ENCODE data around the gene HHIP. TPM values are rescaled to one million over a fixed set of nuclear protein-coding genes. Genes with fewer than 3 reads are reported as not detected.
"Not testable (repeated sequence)": the region's sequence is repeated elsewhere in the genome, so short reads cannot be mapped to it uniquely, and the experiment has no call there.

The HHIP gene
- total RNA-seq, 4 donors from 2014 or later: 0.60 to 5.3 (median 2.6) TPM

DNA sequence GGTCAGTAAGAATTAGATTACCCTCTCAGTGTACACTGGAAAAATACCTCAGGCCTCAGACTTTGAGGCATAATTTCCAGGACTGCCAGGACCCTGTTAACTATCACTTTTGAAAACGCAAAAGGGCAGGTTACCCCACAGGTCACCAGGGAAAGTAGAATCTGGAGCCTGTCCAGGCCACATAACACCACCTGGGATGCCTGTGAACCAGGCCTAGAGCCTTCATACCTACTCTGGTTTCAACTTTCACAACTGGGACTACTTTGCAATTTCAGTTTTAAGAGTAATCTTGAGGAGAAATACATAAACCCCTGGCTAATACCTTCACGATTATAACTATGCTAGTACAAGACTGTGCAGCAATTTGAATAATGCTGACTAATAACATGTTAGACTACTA, 132.4 kb downstream of the HHIP start:
- Histone ChIP-seq H3K27ac (no peak overlapping the region), H3K27me3 (no peaks in the 10 kb centered on the region), H3K36me3 (no peaks in the 10 kb centered on the region), H3K4me3 (no peak overlapping the region), H3K4me1 (no peaks in the 10 kb centered on the region), H3K9me3 (no peaks in the 10 kb centered on the region)
- 75 to 76% methylated on average over 2 of the region's 2 CpGs for WGBS, 2 donors
- TF ChIP-seq, protein P1, sequence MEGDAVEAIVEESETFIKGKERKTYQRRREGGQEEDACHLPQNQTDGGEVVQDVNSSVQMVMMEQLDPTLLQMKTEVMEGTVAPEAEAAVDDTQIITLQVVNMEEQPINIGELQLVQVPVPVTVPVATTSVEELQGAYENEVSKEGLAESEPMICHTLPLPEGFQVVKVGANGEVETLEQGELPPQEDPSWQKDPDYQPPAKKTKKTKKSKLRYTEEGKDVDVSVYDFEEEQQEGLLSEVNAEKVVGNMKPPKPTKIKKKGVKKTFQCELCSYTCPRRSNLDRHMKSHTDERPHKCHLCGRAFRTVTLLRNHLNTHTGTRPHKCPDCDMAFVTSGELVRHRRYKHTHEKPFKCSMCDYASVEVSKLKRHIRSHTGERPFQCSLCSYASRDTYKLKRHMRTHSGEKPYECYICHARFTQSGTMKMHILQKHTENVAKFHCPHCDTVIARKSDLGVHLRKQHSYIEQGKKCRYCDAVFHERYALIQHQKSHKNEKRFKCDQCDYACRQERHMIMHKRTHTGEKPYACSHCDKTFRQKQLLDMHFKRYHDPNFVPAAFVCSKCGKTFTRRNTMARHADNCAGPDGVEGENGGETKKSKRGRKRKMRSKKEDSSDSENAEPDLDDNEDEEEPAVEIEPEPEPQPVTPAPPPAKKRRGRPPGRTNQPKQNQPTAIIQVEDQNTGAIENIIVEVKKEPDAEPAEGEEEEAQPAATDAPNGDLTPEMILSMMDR (IDR thresholded peaks at IDR 0.05): no peak
- TF ChIP-seq POLR2A (IDR thresholded peaks at IDR 0.05): no peak
- no peak for TF ChIP-seq EP300 (IDR thresholded peaks at IDR 0.05)
- DNase-seq (ENCODE audit: low spot score in 2 of 2): no peak

DNA sequence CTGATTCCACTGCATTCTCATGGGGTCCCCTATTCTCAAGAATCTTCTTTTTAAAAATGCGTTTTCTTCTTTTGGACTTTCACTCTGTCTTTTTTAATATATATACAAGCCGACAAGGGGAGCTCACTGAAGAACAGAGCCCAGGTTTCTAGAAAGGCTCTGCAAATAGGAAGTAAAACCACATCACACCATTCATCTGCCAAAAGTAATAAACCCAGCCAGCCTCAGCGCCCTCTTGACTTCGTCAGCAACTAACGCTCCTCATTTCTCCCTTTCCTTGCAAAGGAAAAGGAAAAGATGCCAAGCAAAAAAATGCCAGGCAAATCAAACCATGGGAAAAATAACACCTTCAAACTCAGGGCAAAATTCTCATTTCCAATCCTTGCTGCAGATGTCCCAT, 136.4 kb downstream of the HHIP start:
- 46 to 47% methylated on average over 5 of the region's 5 CpGs for whole genome bisulfite sequencing, 2 donors
- Histone ChIP-seq H3K36me3 (no peaks in the 10 kb centered on the region), H3K4me3 (no peak overlapping the region), H3K27ac (no peak overlapping the region), H3K4me1 (peaks cover 0 to 15% (median 1%) of the 10 kb centered on the region in 4 donors), H3K27me3 (no peaks in the 10 kb centered on the region), H3K9me3 (no peaks in the 10 kb centered on the region)
- TF ChIP-seq POLR2A (IDR thresholded peaks at IDR 0.05) (no peak), EP300 (IDR thresholded peaks at IDR 0.05) (no peak)
- TF ChIP-seq, protein P1 (IDR thresholded peaks at IDR 0.05): no peak
- DNase-seq (ENCODE audit: low spot score in 2 of 2): no peak

GRCh38 chr4:144785961-144786360, 140.0 kb downstream of the HHIP start:
- no peaks in the 10 kb centered on the region for H3K27me3 ChIP-seq
- peaks cover 0 to 24% (median 3%) of the 10 kb centered on the region in 4 donors for H3K4me1 ChIP-seq
- TF ChIP-seq EP300 (IDR thresholded peaks at IDR 0.05) (no peak), POLR2A (IDR thresholded peaks at IDR 0.05) (no peak)
- TF ChIP-seq, protein P1 (IDR thresholded peaks at IDR 0.05): no peak
- H3K27ac ChIP-seq: no peak overlapping the region
- H3K9me3 ChIP-seq: no peaks in the 10 kb centered on the region
- no peaks in the 10 kb centered on the region for H3K36me3 ChIP-seq
- H3K4me3 ChIP-seq: no peak overlapping the region
- WGBS, 2 donors: 93 to 96% methylated on average over 3 of the region's 3 CpGs
- DNase-seq (ENCODE audit: low spot score in 2 of 2): no peak

- no peaks in the 10 kb centered on the region for H3K36me3 ChIP-seq
- H3K9me3 ChIP-seq: peaks cover 0 to 7% (median 0%) of the 10 kb centered on the region in 4 donors
- no peak for DNase-seq (ENCODE audit: low spot score in 2 of 2)
- H3K27me3 ChIP-seq: no peaks in the 10 kb centered on the region
- H3K4me1 ChIP-seq: peaks cover 0 to 24% (median 3%) of the 10 kb centered on the region in 4 donors
- H3K4me3 ChIP-seq: no peak overlapping the region
- TF ChIP-seq, protein P1 (IDR thresholded peaks at IDR 0.05): peak; percentile 22 to 47 (median 40)
- TF ChIP-seq POLR2A (IDR thresholded peaks at IDR 0.05): no peak
- 83% methylated on average over 2 of the region's 2 CpGs for WGBS, 2 donors
- H3K27ac ChIP-seq: no peak overlapping the region
Measured at GRCh38 chr4:144787365-144788258, 141.7 kb downstream of the HHIP start.

DNA sequence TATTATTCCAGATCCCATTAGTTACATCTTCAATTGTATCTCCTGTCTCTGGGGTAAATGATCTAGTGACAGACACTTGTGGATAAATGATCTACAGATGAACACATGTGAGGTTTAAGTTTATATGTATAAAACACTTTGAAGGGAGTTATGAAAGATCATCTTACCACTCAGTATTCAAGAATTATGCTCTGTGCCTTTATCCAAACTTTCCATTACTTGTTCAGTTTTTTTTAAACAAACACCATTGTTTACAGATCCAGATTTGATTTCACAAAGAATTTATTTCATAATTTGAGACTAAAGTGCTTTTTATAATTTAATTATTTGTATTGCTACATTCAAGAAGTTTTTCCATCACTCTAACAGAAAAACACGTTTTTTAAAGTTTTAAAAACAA, 142.5 kb downstream of the HHIP start:
- Histone ChIP-seq H3K27me3 (no peaks in the 10 kb centered on the region), H3K36me3 (no peaks in the 10 kb centered on the region), H3K4me1 (peaks cover 0 to 24% (median 3%) of the 10 kb centered on the region in 4 donors), H3K9me3 (peaks cover 0 to 7% (median 0%) of the 10 kb centered on the region in 4 donors), H3K27ac (no peak overlapping the region), H3K4me3 (no peak overlapping the region)
- no peak for TF ChIP-seq POLR2A (IDR thresholded peaks at IDR 0.05)
- TF ChIP-seq, protein P1 (IDR thresholded peaks at IDR 0.05): no peak
- TF ChIP-seq EP300 (IDR thresholded peaks at IDR 0.05): no peak
- no peak for DNase-seq (ENCODE audit: low spot score in 2 of 2)
- WGBS, 2 donors: 19 to 29% methylated on average over 1 of the region's 1 CpG

- not testable (repeated sequence) for H3K4me3 ChIP-seq; H3K27ac ChIP-seq; DNase-seq (ENCODE audit: low spot score in 2 of 2); H3K27me3 ChIP-seq; H3K36me3 ChIP-seq
- Histone ChIP-seq H3K9me3 (peaks cover 0 to 18% (median 0%) of the 10 kb centered on the region in 4 donors), H3K4me1 (peaks cover 0 to 13% (median 3%) of the 10 kb centered on the region in 4 donors)
- 93 to 96% methylated on average over 6 to 8 of the region's 8 CpGs for WGBS, 2 donors
Measured at GRCh38 chr4:144791933-144792332, 146.0 kb downstream of the HHIP start.
